Measurements from ENCODE around the gene OR4F6.
"Not testable (repeated sequence)": the region's sequence is repeated elsewhere in the genome, so short reads cannot be mapped to it uniquely, and the experiment has no call there.

DNA sequence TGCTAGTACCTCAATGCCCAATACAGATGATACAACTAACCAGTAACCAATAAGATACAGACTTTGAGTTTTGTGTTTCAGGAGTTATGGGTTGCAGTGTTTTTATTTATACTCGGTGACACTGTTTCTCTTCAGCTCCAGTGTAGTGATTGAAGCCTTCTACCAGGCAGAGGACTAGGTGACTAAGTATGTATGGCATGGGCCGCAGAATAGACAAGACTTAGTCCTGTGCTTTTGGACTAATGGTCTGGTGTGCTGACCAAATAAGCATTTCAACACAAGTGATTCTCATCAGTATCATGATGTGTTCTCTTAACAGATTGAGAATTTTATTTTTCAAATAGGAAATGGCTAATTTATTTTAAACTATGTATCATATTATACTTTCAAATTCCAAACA is 15.3 kb upstream of the OR4F6 start:
- TF ChIP-seq, protein P1, sequence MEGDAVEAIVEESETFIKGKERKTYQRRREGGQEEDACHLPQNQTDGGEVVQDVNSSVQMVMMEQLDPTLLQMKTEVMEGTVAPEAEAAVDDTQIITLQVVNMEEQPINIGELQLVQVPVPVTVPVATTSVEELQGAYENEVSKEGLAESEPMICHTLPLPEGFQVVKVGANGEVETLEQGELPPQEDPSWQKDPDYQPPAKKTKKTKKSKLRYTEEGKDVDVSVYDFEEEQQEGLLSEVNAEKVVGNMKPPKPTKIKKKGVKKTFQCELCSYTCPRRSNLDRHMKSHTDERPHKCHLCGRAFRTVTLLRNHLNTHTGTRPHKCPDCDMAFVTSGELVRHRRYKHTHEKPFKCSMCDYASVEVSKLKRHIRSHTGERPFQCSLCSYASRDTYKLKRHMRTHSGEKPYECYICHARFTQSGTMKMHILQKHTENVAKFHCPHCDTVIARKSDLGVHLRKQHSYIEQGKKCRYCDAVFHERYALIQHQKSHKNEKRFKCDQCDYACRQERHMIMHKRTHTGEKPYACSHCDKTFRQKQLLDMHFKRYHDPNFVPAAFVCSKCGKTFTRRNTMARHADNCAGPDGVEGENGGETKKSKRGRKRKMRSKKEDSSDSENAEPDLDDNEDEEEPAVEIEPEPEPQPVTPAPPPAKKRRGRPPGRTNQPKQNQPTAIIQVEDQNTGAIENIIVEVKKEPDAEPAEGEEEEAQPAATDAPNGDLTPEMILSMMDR (IDR thresholded peaks at IDR 0.05): not testable (repeated sequence)
- TF ChIP-seq POLR2A (IDR thresholded peaks at IDR 0.05): not testable (repeated sequence)
